DOHH2 (cell line): ENCODE data around the gene MYO1H.

ENCODE experiments used
- H3F3A ChIP-seq: fragments of 200-600 bp; sonication (generic), shearing (Covaris generic); 2 replicates; pipeline ENCODE4 v1.6.0; 2016; ENCODE audit warnings: antibody characterized with exemption, mild to moderate bottlenecking; ENCODE audit not compliant: control insufficient read depth, insufficient read depth
- H3K27ac ChIP-seq: fragments of 200-600 bp; sonication (generic); 2 replicates; pipeline ENCODE4 v1.5.1; 2014; ENCODE audit warnings: low read depth, mild to moderate bottlenecking, low read length, moderate library complexity
- H3K27me3 ChIP-seq: fragments of 200-600 bp; sonication (generic); 2 replicates; pipeline ENCODE4 v1.6.1; 2014; ENCODE audit warnings: mild to moderate bottlenecking, low read length, mixed read lengths; ENCODE audit not compliant: control insufficient read depth
- H3K36me3 ChIP-seq: fragments of 200-600 bp; sonication (generic); 2 replicates; pipeline ENCODE4 v1.6.1; 2014; ENCODE audit warnings: mild to moderate bottlenecking, low read length, moderate library complexity, mixed read lengths; ENCODE audit not compliant: control insufficient read depth
- H3K4me1 ChIP-seq: fragments of 200-600 bp; sonication (generic); 2 replicates; pipeline ENCODE4 v1.6.1; 2014; ENCODE audit warnings: mild to moderate bottlenecking, low read length, mixed read lengths; ENCODE audit not compliant: control insufficient read depth
- H3K4me2 ChIP-seq: fragments of 200-600 bp; sonication (generic); 2 replicates; pipeline ENCODE4 v1.6.0; 2014; ENCODE audit warnings: mild to moderate bottlenecking, low read length, moderate library complexity
- H3K4me3 ChIP-seq: fragments of 200-600 bp; sonication (generic); 2 replicates; pipeline ENCODE4 v1.5.1; 2014; ENCODE audit warnings: mild to moderate bottlenecking, low read length, mixed read lengths
- H3K79me2 ChIP-seq: fragments of 200-600 bp; sonication (generic); 2 replicates; pipeline ENCODE4 v1.6.1; 2014; ENCODE audit warnings: mild to moderate bottlenecking, low read length, mixed read lengths; ENCODE audit not compliant: control insufficient read depth
- H3K9me2 ChIP-seq: fragments of 200-600 bp; sonication (generic); replicated peaks from 2 replicates; pipeline ENCODE4 v1.6.1; 2014; ENCODE audit warnings: mild to moderate bottlenecking, low read length, mixed read lengths; ENCODE audit not compliant: control insufficient read depth
- H3K9me3 ChIP-seq: fragments of 200-600 bp; sonication (generic); 2 replicates; pipeline ENCODE4 v1.6.1; 2014; ENCODE audit warnings: antibody characterized with exemption, low read length, mixed read lengths; ENCODE audit not compliant: control insufficient read depth, insufficient read depth
- H4K20me1 ChIP-seq: fragments of 200-600 bp; sonication (generic); 2 replicates; pipeline ENCODE4 v1.6.0; 2014; ENCODE audit warnings: low read depth, mild to moderate bottlenecking, antibody characterized with exemption, low read length, moderate library complexity; ENCODE audit not compliant: control insufficient read depth, insufficient read depth
- CTCF ChIP-seq: fragments of 200-600 bp; sonication (generic); IDR thresholded peaks from one replicate; pipeline ENCODE4 v1.5.1; 2014; ENCODE audit warnings: antibody characterized with exemption, mild to moderate bottlenecking, low read depth, low read length; ENCODE audit not compliant: poor library complexity, severe bottlenecking
- EZH2phosphoT487 ChIP-seq: fragments of 200-600 bp; sonication (generic); IDR thresholded peaks from 2 replicates; pipeline ENCODE4 v1.6.1; 2017; ENCODE audit warnings: borderline replicate concordance, mild to moderate bottlenecking, antibody characterized with exemption, low read length, moderate library complexity, mixed read lengths

Gene MYO1H

GRCh38 chr12:109461846-109462756 is 114.4 kb downstream of the MYO1H start:
- peaks cover 15% of the 10 kb centered on the region for H3K4me1 ChIP-seq
- H3F3A ChIP-seq, result no peaks in the 10 kb centered on the region
- H3K27ac ChIP-seq, result no peak overlapping the region
- no peaks in the 10 kb centered on the region for H3K27me3 ChIP-seq
- H4K20me1 ChIP-seq, result 0 out of 2 replicates have a peak, but pooled peaks cover 11% of the 10 kb centered on the region
- H3K9me2 ChIP-seq, result no peaks in the 10 kb centered on the region
- H3K79me2 ChIP-seq, result peaks cover 55% of the 10 kb centered on the region
- TF ChIP-seq EZH2phosphoT487 (no peak), CTCF (no peak)
- H3K36me3 ChIP-seq, result peaks cover 24% of the 10 kb centered on the region
- no peak overlapping the region for H3K4me2 ChIP-seq
- no peaks in the 10 kb centered on the region for H3K9me3 ChIP-seq
- H3K4me3 ChIP-seq, result no peak overlapping the region

- Histone ChIP-seq H3K27ac (no peak overlapping the region), H3K4me3 (no peak overlapping the region), H3F3A (no peaks in the 10 kb centered on the region), H3K27me3 (no peaks in the 10 kb centered on the region), H4K20me1 (0 out of 2 replicates have a peak, but pooled peaks cover 11% of the 10 kb centered on the region), H3K36me3 (peaks cover 16% of the 10 kb centered on the region), H3K9me3 (no peaks in the 10 kb centered on the region), H3K79me2 (peaks cover 56% of the 10 kb centered on the region), H3K9me2 (no peaks in the 10 kb centered on the region), H3K4me2 (no peak overlapping the region), H3K4me1 (peaks cover 15% of the 10 kb centered on the region)
- TF ChIP-seq EZH2phosphoT487 (no peak), CTCF (no peak)
These were observed 115.4 kb downstream of the MYO1H start for GRCh38 chr12:109462868-109463692.

DNA sequence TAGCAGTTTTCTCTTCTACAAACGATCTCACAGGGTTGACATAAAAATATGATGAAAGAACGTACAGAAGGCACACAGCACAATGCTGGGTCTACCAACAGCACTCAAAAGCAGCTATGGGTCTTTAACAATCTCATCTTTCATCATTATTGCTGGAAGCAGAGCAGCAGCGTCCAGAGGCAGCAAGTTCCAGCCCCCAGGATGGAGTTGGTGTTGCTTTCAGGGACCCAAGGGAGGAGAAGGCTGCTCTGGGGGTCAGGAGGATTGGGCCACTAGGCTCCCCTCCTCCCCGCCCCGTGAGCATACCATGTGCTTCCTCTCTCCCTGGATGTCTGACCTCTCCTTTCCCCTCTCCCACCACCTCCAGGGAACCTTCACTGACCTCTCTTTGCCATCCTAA is 116.1 kb downstream of the MYO1H start:
- Histone ChIP-seq H3K27me3 (no peaks in the 10 kb centered on the region), H3K9me2 (no peaks in the 10 kb centered on the region), H3F3A (no peaks in the 10 kb centered on the region), H3K4me2 (no peak overlapping the region), H3K4me3 (no peak overlapping the region), H3K4me1 (peaks cover 15% of the 10 kb centered on the region), H3K79me2 (peaks cover 56% of the 10 kb centered on the region), H4K20me1 (0 out of 2 replicates have a peak, but pooled peaks cover 11% of the 10 kb centered on the region), H3K9me3 (no peaks in the 10 kb centered on the region), H3K27ac (no peak overlapping the region), H3K36me3 (peaks cover 19% of the 10 kb centered on the region)
- TF ChIP-seq CTCF, result no peak
- no peak for TF ChIP-seq EZH2phosphoT487
